HCT116 (cell line): ENCODE results near the gene ASPHD1. TPM values are rescaled to one million over a fixed set of nuclear protein-coding genes. Genes with fewer than 3 reads are reported as not detected.

ENCODE experiments used
- ATAC-seq: fragments of 200-7000 bp; cut with Tn5 transposase; 2 replicates; pipeline ENCODE4 v1.9.1; 2020; ENCODE audit warnings: mild to moderate bottlenecking, moderate library complexity
- BruUV-seq: library from RNA; stranded (reverse); fragments of 400-500 nt; replicated peaks from 2 replicates; lab custom pipeline; 2021; lab: Mats Ljungman, UMichigan
- CTCF ChIA-PET: fragments of 300-600 bp; sonication (Branson Sonifier 250); formaldehyde crosslinking; loops from one replicate; lab custom pipeline; 2021; ENCODE audit warnings: antibody characterized with exemption; lab: Charles Lee
- POLR2A ChIA-PET: fragments of 300-600, 350-600 bp; sonication (Branson Sonifier 250); formaldehyde crosslinking; loops from one replicate; lab custom pipeline; 2021; ENCODE audit warnings: antibody characterized with exemption; lab: Charles Lee
- RAD21 ChIA-PET, 2 experiments: fragments of 300-600 bp; sonication (Branson Sonifier 250); formaldehyde crosslinking; loops; one replicate each; lab custom pipeline; 2023; ENCODE audit warnings: low total read pairs in 2 of 2; ENCODE audit not compliant: uncharacterized antibody in 2 of 2, unreplicated experiment in 2 of 2, low non-redundant PET in 1 of 2; lab: Charles Lee
- DNase-seq: peaks from one replicate; pipeline ENCODE4 v3.0.0-alpha.2; 2010; ENCODE audit warnings: low read depth, low spot score
- H2AFZ ChIP-seq: fragments of 200-600 bp; shearing (Covaris generic), sonication (generic); 2 replicates; pipeline ENCODE4 v1.6.1; 2017; ENCODE audit warnings: low read depth, mixed run types, mixed read lengths, antibody characterized with exemption, low read length; ENCODE audit not compliant: poor library complexity, severe bottlenecking
- H3K27ac ChIP-seq: 2 replicates; pipeline ENCODE4 v1.5.1; 2012; ENCODE audit warnings: low read depth, low read length
- H3K27me3 ChIP-seq: fragments of 200-600 bp; sonication (generic); 2 replicates; pipeline ENCODE4 v1.6.1; 2016; ENCODE audit warnings: mixed run types, low read length, mixed read lengths; ENCODE audit not compliant: insufficient read depth
- H3K36me3 ChIP-seq, 2 experiments: fragments of 200-500 bp in 1 of 2; fragments of 200-600 bp in 1 of 2; sonication (Bioruptor generic) in 1 of 2; sonication (generic) in 1 of 2; 2 replicates each; pipeline versions ENCODE4 v1.5.1 to v1.6.1; 2014 to 2016; ENCODE audit warnings: low read length in 2 of 2, inconsistent platforms in 1 of 2, mixed read lengths in 1 of 2, mixed run types in 1 of 2; ENCODE audit not compliant: insufficient read depth in 2 of 2, control insufficient read depth in 1 of 2
- H3K4me1 ChIP-seq, 2 experiments: fragments of 200-600 bp in 1 of 2; sonication (generic) in 1 of 2; 2 replicates each; pipeline versions ENCODE4 v1.5.1 to v1.6.1; 2012 to 2017; ENCODE audit warnings: low read length in 2 of 2, inconsistent platforms in 1 of 2, mild to moderate bottlenecking in 1 of 2, mixed read lengths in 1 of 2, mixed run types in 1 of 2, moderate library complexity in 1 of 2; ENCODE audit not compliant: insufficient read depth in 2 of 2, control insufficient read depth in 1 of 2
- H3K4me2 ChIP-seq: fragments of 200-600 bp; sonication (generic); 2 replicates; pipeline ENCODE4 v1.6.1; 2017; ENCODE audit warnings: mixed run types, low read length, mixed read lengths
- H3K4me3 ChIP-seq, 2 experiments: fragments of 200-600 bp in 1 of 2; sonication (generic) in 1 of 2; replicated peaks in 1 of 2; 2 replicates each; pipeline ENCODE4 v1.5.1; 2011 to 2016; ENCODE audit warnings: low read length in 2 of 2, control low read depth in 1 of 2, low read depth in 1 of 2, mild to moderate bottlenecking in 1 of 2, mixed read lengths in 1 of 2, mixed run types in 1 of 2
- H3K79me2 ChIP-seq: fragments of 200-600 bp; sonication (generic); 2 replicates; pipeline ENCODE4 v1.6.1; 2017; ENCODE audit warnings: mild to moderate bottlenecking, mixed run types, low read length, moderate library complexity, mixed read lengths; ENCODE audit not compliant: insufficient read depth
- H3K9ac ChIP-seq: fragments of 200-600 bp; sonication (generic); 2 replicates; pipeline ENCODE4 v1.6.1; 2016; ENCODE audit warnings: low read length, mixed read lengths
- H3K9me2 ChIP-seq: fragments of 200-600 bp; sonication (generic), shearing (Covaris generic); 2 replicates; pipeline ENCODE4 v1.6.1; 2017; ENCODE audit warnings: mixed run types, mild to moderate bottlenecking, moderate library complexity; ENCODE audit not compliant: insufficient read depth
- H3K9me3 ChIP-seq, 2 experiments: fragments of 200-500 bp in 1 of 2; fragments of 200-600 bp in 1 of 2; sonication (Bioruptor generic) in 1 of 2; sonication (generic) in 1 of 2; 2 replicates each; pipeline ENCODE4 v1.6.1; 2014 to 2017; ENCODE audit warnings: low read length in 2 of 2, mixed read lengths in 2 of 2, inconsistent platforms in 1 of 2, low read depth in 1 of 2, mild to moderate bottlenecking in 1 of 2, mixed run types in 1 of 2, moderate library complexity in 1 of 2; ENCODE audit not compliant: control insufficient read depth in 1 of 2, insufficient read depth in 1 of 2
- H4K20me1 ChIP-seq: fragments of 200-600 bp; sonication (generic), shearing (Covaris generic); 2 replicates; pipeline ENCODE4 v1.6.1; 2017; ENCODE audit warnings: mixed run types, mild to moderate bottlenecking, moderate library complexity; ENCODE audit not compliant: insufficient read depth
- ATF3 ChIP-seq: IDR thresholded peaks from 2 replicates; pipeline ENCODE4 v1.6.1; 2012
- CBX3 ChIP-seq: IDR thresholded peaks from 2 replicates; pipeline ENCODE4 v1.6.1; 2012; ENCODE audit warnings: low read depth
- CEBPB ChIP-seq: IDR thresholded peaks from 2 replicates; pipeline ENCODE4 v1.6.1; 2012; ENCODE audit warnings: low read depth
- CTCF ChIP-seq, 3 experiments: fragments of 200-600 bp in 1 of 3; sonication (generic) in 1 of 3; IDR thresholded peaks in 2 of 3; conservative IDR thresholded peaks in 1 of 3; 2 replicates each; pipeline ENCODE4 v1.5.1; 2012 to 2017; ENCODE audit warnings: low read depth in 2 of 3, low read length in 2 of 3, antibody characterized with exemption in 1 of 3, borderline replicate concordance in 1 of 3, control low read depth in 1 of 3, mild to moderate bottlenecking in 1 of 3, mixed read lengths in 1 of 3, mixed run types in 1 of 3, moderate library complexity in 1 of 3; ENCODE audit not compliant: insufficient read depth in 1 of 3
- ELF1 ChIP-seq: IDR thresholded peaks from 2 replicates; pipeline ENCODE4 v1.6.1; 2012; ENCODE audit warnings: low read depth, borderline replicate concordance
- EZH2 ChIP-seq: fragments of 200-600 bp; sonication (generic); IDR thresholded peaks from 2 replicates; pipeline ENCODE4 v1.6.1; 2017; ENCODE audit warnings: antibody characterized with exemption, mixed run types
- EZH2phosphoT487 ChIP-seq: fragments of 200-600 bp; IDR thresholded peaks from 2 replicates; pipeline ENCODE4 v1.6.1; 2018; ENCODE audit warnings: antibody characterized with exemption, borderline replicate concordance
- FOSL1 ChIP-seq: IDR thresholded peaks from 2 replicates; pipeline ENCODE4 v1.6.1; 2012; ENCODE audit warnings: low read depth
- JUND ChIP-seq: IDR thresholded peaks from 2 replicates; pipeline ENCODE4 v1.6.1; 2012
- MAX ChIP-seq: IDR thresholded peaks from 2 replicates; pipeline ENCODE4 v1.6.1; 2012
- POLR2A ChIP-seq: IDR thresholded peaks from 2 replicates; pipeline ENCODE4 v1.7.0; 2011; ENCODE audit warnings: borderline replicate concordance; ENCODE audit not compliant: insufficient read depth, insufficient read length; ENCODE audit errors: extremely low read depth
- POLR2AphosphoS5 ChIP-seq: IDR thresholded peaks from 2 replicates; pipeline ENCODE4 v1.6.1; 2011; ENCODE audit warnings: mild to moderate bottlenecking, low read depth, low read length, moderate library complexity
- RAD21 ChIP-seq: IDR thresholded peaks from 2 replicates; pipeline ENCODE4 v1.6.1; 2012; ENCODE audit warnings: low read depth, mild to moderate bottlenecking
- SP1 ChIP-seq: IDR thresholded peaks from 2 replicates; pipeline ENCODE4 v1.6.1; 2012; ENCODE audit warnings: low read depth
- SRF ChIP-seq: IDR thresholded peaks from 2 replicates; pipeline ENCODE4 v1.6.1; 2012; ENCODE audit warnings: low read depth
- YY1 ChIP-seq: IDR thresholded peaks from 2 replicates; pipeline ENCODE4 v1.6.1; 2011; ENCODE audit warnings: low read length, low read depth, moderate library complexity, mild to moderate bottlenecking; ENCODE audit not compliant: insufficient replicate concordance; ENCODE audit errors: extremely low read depth
- ZBTB33 ChIP-seq: IDR thresholded peaks from 2 replicates; pipeline ENCODE4 v1.6.1; 2011; ENCODE audit warnings: mild to moderate bottlenecking, low read length, moderate library complexity; ENCODE audit not compliant: insufficient replicate concordance; ENCODE audit errors: extremely low read depth
- ZFX ChIP-seq: fragments of 450-650 bp; IDR thresholded peaks from 2 replicates; pipeline ENCODE4 v1.6.1; 2017
- intact Hi-C: fragments of 100-400 bp; cut with micrococcal nuclease; formaldehyde crosslinking; loops from 2 replicates; pipeline ENCODE4 v1.10.0; 2022
- total RNA-seq: library from RNA; stranded (reverse); gene quantifications from one replicate; pipeline ENCODE4 v1.2.1, GENCODE V29; 2021; ENCODE audit not compliant: unreplicated experiment

The ASPHD1 gene
- total RNA-seq, 1 experiment from 2014 or later = 18.4 TPM

- BruUV-seq = no TSS peak
- H3K27me3 ChIP-seq = no peaks in the 10 kb centered on the region
- no peaks in the 10 kb centered on the region for H4K20me1 ChIP-seq
- DNase-seq (no peak), ATAC-seq (no peak)
- H3K79me2 ChIP-seq = 0 out of 2 replicates have a peak, but pooled peaks cover 4% of the 10 kb centered on the region
- H3K9me3 ChIP-seq = no peaks in the 10 kb centered on the region
- ChIA-PET CTCF (no interaction called here), RAD21 (no interaction called here), POLR2A (interaction anchor here (0.7 to 1.3 kb wide), 2 partner anchors 12 to 60 kb away, joined by 3 read pairs; no protein-coding TSS in a partner anchor)
- intact Hi-C loops = no loop called here
- no peak overlapping the region for H3K4me3 ChIP-seq
- no peaks in the 10 kb centered on the region for H3K9me2 ChIP-seq
- H2AFZ ChIP-seq = no peak overlapping the region
- H3K9ac ChIP-seq = no peak overlapping the region
- no peak overlapping the region for H3K27ac ChIP-seq
- peaks cover 0 to 7% of the 10 kb centered on the region in 2 experiments; a peak in 3 of 4 replicates for H3K36me3 ChIP-seq
- TF ChIP-seq ELF1 (no peak), FOSL1 (no peak), POLR2A (no peak), ZBTB33 (no peak), SP1 (no peak), MAX (no peak), SRF (no peak), CBX3 (no peak), EZH2 (no peak), CEBPB (no peak), ATF3 (no peak), JUND (no peak), YY1 (no peak), POLR2AphosphoS5 (no peak), CTCF (IDR thresholded peaks at IDR 0.05 in 2 of 3, conservative IDR thresholded peaks at IDR 0.05 in 1 of 3; ENCODE audit: borderline replicate concordance in 1 of 3, insufficient read depth in 1 of 3, low read depth in 2 of 3, low read length in 2 of 3) (no peak), EZH2phosphoT487 (no peak), RAD21 (no peak), ZFX (no peak)
- no peak overlapping the region for H3K4me2 ChIP-seq
- H3K4me1 ChIP-seq = no peaks in the 10 kb centered on the region
Observed at GRCh38 chr16:29913514-29913913, 13.2 kb downstream of the ASPHD1 start.
